Stomach (tissue), 9 donors: ENCODE measurements around the gene NPL. TPM values are rescaled to one million over a fixed set of nuclear protein-coding genes. Genes with fewer than 3 reads are reported as not detected.

Experiments
- DNase-seq, 2 donors: peaks; one replicate each; pipeline versions ENCODE4 v3.0.0 to v3.0.0-alpha.2; 2013 to 2019
- H3K27ac ChIP-seq, 5 donors: fragments of 200-600 bp in 4 of 5; sonication (generic) in 4 of 5; one replicate each; pipeline ENCODE4 v1.5.1; 2013 to 2019; ENCODE audit warnings: mild to moderate bottlenecking in 1 of 5, moderate library complexity in 1 of 5
- H3K27me3 ChIP-seq, 3 donors: fragments of 200-600 bp; sonication (generic); one replicate each; pipeline ENCODE4 v1.5.1; 2017 to 2019; ENCODE audit warnings: mixed run types in 1 of 3
- H3K36me3 ChIP-seq, 4 donors: fragments of 200-600 bp; sonication (generic); 1 replicate in 3 of 4; 2 replicates in 1 of 4; pipeline ENCODE4 v1.5.1; 2016 to 2019
- H3K4me1 ChIP-seq, 4 donors: fragments of 200-600 bp; sonication (generic); one replicate each; pipeline ENCODE4 v1.5.1; 2016 to 2019
- H3K4me3 ChIP-seq, 4 donors: fragments of 200-600 bp; sonication (generic) in 3 of 4; one replicate each; pipeline ENCODE4 v1.5.1; 2016 to 2019; ENCODE audit warnings: mild to moderate bottlenecking in 1 of 4
- H3K9me3 ChIP-seq, 4 donors: fragments of 200-600 bp; sonication (generic); one replicate each; pipeline ENCODE4 v1.5.1; 2016 to 2019
- EP300 ChIP-seq: sonication (generic); formaldehyde crosslinking; IDR thresholded peaks from one replicate; pipeline ENCODE4 v1.6.1; 2017; ENCODE audit warnings: antibody characterized with exemption
- POLR2A ChIP-seq, 4 donors: fragments of 450-650 bp; IDR thresholded peaks; one replicate each; pipeline ENCODE4 v1.6.1; 2016; ENCODE audit warnings: antibody characterized with exemption in 4 of 4, control low read depth in 2 of 4, mild to moderate bottlenecking in 1 of 4, moderate library complexity in 1 of 4
- POLR2AphosphoS5 ChIP-seq, 3 donors: sonication (generic); formaldehyde crosslinking; IDR thresholded peaks; one replicate each; pipeline ENCODE4 v1.6.1; 2016; ENCODE audit warnings: antibody characterized with exemption in 3 of 3
- WGBS, 5 donors: extraction: QIAGEN DNeasy Blood & Tissue Kit in 3 of 5; methylation state at CpG; one replicate each; pipeline versions ENCODE4 v1.1.5 to v1.1.7; 2013 to 2018; 5-methylcytosine and 5-hydroxymethylcytosine counted together
- intact Hi-C: fragments of 100-400 bp; cut with DNase I; formaldehyde crosslinking; loops from one replicate; pipeline ENCODE4 v1.15.1; 2023; ENCODE audit warnings: low total_unique reads
- polyA plus RNA-seq, 3 donors: library from polyadenylated mRNA; stranded (reverse); fragments of 200-250 nt; gene quantifications; one replicate each; pipeline ENCODE4 v1.2.3, GENCODE V29; 2013
- total RNA-seq, 5 donors: library from RNA; depleted of rRNA; stranded (reverse); fragments of >200 nt; gene quantifications; one replicate each; pipeline versions ENCODE4 v1.1.0 to v1.2.3, GENCODE V29; 2014 to 2016
- TF ChIP-seq, protein P1 (sequence below), 7 experiments: fragments of 450-650 bp in 4 of 7; fragments of 200-600 bp in 3 of 7; sonication (generic) in 3 of 7; IDR thresholded peaks; one replicate each; pipeline ENCODE4 v1.5.1; 2016 to 2019; ENCODE audit warnings: antibody characterized with exemption in 7 of 7, control low read depth in 2 of 7, mild to moderate bottlenecking in 1 of 7
- donor health status: healthy with polysubstance abuse.
- donor health status: Bipolar disorder and iron deficiency.
- donor health status: healthy.

Gene NPL
- total and polyA plus RNA-seq, 8 donors, result 0.45 to 48.5 (median 6.0) TPM

DNA sequence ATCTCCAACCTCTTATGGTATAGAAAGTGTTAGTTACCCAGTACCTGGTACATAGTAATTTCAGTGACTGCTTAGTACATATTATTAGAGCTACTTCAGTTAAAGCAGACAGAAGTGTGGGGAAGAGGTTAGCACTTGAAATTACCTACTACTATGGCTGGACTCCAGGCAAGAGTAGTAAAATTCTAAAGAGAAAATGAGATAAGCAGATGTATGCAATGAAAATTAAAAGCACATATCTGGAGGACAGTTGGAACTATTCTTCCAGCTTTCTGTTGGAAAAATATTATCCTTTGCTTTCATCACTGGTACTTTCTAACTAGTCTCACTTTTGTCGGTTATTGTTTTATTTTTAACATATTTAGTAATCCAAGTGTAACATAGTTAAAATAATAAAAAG lies 73.3 kb downstream of the NPL start:
- no peaks in the 10 kb centered on the region for H3K9me3 ChIP-seq
- H3K27ac ChIP-seq, result no peak overlapping the region
- TF ChIP-seq, protein P1, sequence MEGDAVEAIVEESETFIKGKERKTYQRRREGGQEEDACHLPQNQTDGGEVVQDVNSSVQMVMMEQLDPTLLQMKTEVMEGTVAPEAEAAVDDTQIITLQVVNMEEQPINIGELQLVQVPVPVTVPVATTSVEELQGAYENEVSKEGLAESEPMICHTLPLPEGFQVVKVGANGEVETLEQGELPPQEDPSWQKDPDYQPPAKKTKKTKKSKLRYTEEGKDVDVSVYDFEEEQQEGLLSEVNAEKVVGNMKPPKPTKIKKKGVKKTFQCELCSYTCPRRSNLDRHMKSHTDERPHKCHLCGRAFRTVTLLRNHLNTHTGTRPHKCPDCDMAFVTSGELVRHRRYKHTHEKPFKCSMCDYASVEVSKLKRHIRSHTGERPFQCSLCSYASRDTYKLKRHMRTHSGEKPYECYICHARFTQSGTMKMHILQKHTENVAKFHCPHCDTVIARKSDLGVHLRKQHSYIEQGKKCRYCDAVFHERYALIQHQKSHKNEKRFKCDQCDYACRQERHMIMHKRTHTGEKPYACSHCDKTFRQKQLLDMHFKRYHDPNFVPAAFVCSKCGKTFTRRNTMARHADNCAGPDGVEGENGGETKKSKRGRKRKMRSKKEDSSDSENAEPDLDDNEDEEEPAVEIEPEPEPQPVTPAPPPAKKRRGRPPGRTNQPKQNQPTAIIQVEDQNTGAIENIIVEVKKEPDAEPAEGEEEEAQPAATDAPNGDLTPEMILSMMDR (IDR thresholded peaks at IDR 0.05), result no peak
- TF ChIP-seq POLR2AphosphoS5 (IDR thresholded peaks at IDR 0.05) (no peak), EP300 (no peak), POLR2A (IDR thresholded peaks at IDR 0.05) (no peak)
- 90 to 95% (median 92%) methylated on average over 1 of the region's 1 CpG for WGBS, 5 donors
- intact Hi-C loops, result no loop called here
- no peaks in the 10 kb centered on the region for H3K27me3 ChIP-seq
- H3K4me1 ChIP-seq, result no peaks in the 10 kb centered on the region
- no peak for DNase-seq
- peaks cover 63 to 100% (median 100%) of the 10 kb centered on the region in 4 donors for H3K36me3 ChIP-seq
- no peak overlapping the region for H3K4me3 ChIP-seq

DNA sequence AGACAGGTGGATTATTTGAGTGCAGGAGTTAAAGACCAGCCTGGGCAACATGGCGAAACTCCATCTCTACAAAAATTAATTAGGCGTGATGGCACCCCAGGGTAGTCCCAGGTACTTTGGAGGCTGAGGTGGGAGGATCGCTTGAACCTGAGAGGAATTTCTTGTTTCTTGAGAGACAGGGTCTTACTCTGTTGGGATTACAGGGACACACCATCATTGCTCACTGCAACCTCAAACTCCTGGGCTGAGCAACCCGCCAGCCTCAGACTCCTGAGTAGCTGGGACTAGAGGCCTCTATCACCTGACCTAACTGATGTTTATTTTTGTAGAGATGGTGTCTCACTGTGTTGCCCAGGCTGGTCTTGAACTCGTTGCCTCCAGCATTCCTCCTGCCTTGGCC lies 74.4 kb downstream of the NPL start:
- H3K36me3 ChIP-seq, result peaks cover 62 to 100% (median 100%) of the 10 kb centered on the region in 4 donors
- DNase-seq, result no peak
- 93 to 98% (median 97%) methylated on average over 5 of the region's 5 CpGs for WGBS, 5 donors

DNA sequence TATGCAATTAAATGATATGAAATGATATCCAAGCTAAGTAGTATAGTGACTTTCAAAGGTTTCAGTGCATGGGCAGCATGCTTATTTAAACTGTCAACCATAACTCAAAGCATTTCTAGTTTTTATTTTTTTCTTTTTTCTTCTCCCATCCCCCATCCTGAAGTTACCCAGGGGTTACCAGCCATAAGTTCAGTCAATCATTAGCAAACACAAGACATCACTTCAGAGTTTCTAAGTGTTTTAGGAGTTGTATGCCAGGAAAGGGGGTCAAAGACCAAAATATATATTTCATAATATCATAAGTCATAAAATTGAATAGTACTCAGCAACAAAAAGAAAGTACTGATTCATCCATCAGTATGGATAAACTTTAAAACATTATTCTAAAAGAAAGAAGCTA lies 78.3 kb downstream of the NPL start:
- Histone ChIP-seq H3K27me3 (no peaks in the 10 kb centered on the region), H3K4me3 (no peak overlapping the region), H3K36me3 (peaks cover 60 to 100% (median 100%) of the 10 kb centered on the region in 4 donors), H3K4me1 (no peaks in the 10 kb centered on the region), H3K27ac (no peak overlapping the region), H3K9me3 (no peaks in the 10 kb centered on the region)
- intact Hi-C loops, result no loop called here
- no peak for TF ChIP-seq EP300
- TF ChIP-seq POLR2AphosphoS5 (IDR thresholded peaks at IDR 0.05), result no peak
- no peak for TF ChIP-seq POLR2A (IDR thresholded peaks at IDR 0.05)
- TF ChIP-seq, protein P1 (IDR thresholded peaks at IDR 0.05), result no peak
- DNase-seq, result no peak

More for the DNA sequence above, 74.4 kb downstream of the NPL start:
- no peak overlapping the region for H3K27ac ChIP-seq
- no peaks in the 10 kb centered on the region for H3K27me3 ChIP-seq
- H3K9me3 ChIP-seq, result no peaks in the 10 kb centered on the region
- intact Hi-C loops, result no loop called here
- no peaks in the 10 kb centered on the region for H3K4me1 ChIP-seq
- no peak overlapping the region for H3K4me3 ChIP-seq
- TF ChIP-seq, protein P1 (IDR thresholded peaks at IDR 0.05), result no peak
- TF ChIP-seq EP300, result no peak
- TF ChIP-seq POLR2AphosphoS5 (IDR thresholded peaks at IDR 0.05), result no peak
- no peak for TF ChIP-seq POLR2A (IDR thresholded peaks at IDR 0.05)

DNA sequence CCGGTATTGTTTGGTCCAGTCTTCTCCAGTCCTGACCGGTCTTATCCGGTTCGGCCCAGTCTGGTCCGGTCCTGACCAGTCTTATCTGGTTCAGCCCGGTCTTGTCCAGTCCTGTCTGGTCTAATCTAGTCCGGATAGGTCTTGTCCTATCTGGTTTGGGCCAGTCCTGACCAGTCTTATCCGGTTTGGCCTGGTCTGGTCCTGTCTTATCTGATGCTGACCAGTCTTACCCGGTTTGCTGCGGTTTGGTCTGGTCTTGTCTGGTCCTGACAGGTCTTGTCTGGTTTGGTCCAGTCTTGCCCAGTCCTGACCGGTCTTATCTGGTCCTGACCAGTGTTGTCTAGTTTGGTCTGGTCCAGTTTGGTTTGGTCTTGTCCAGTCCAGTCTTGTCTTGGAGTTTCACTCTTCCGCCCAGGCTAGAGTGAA lies 79.7 kb downstream of the NPL start:
- Histone ChIP-seq H3K27ac (no peak overlapping the region), H3K27me3 (no peaks in the 10 kb centered on the region), H3K4me1 (peaks cover 0 to 6% (median 0%) of the 10 kb centered on the region in 4 donors), H3K9me3 (no peaks in the 10 kb centered on the region), H3K4me3 (no peak overlapping the region), H3K36me3 (peaks cover 63 to 100% (median 100%) of the 10 kb centered on the region in 4 donors)
- DNase-seq, result peak in 1 of 2 donors; percentile 10
- WGBS, 5 donors, result 92 to 97% (median 96%) methylated on average over 12 of the region's 12 CpGs
- TF ChIP-seq, protein P1 (IDR thresholded peaks at IDR 0.05), result no peak
- TF ChIP-seq EP300 (no peak), POLR2A (IDR thresholded peaks at IDR 0.05) (no peak), POLR2AphosphoS5 (IDR thresholded peaks at IDR 0.05) (no peak)
- intact Hi-C loops, result no loop called here
